AG09319 (cell line): Measurements from ENCODE around the gene ZIC1.

Experiments used
- DNase-seq: peaks from one replicate; pipeline ENCODE4 v3.0.0-alpha.2; 2010; ENCODE audit warnings: low read depth; ENCODE audit errors: extremely low read depth
- CTCF ChIP-seq: IDR thresholded peaks from 2 replicates; pipeline ENCODE4 v1.5.1; 2011; ENCODE audit warnings: low read depth, mild to moderate bottlenecking, inconsistent platforms, low read length, moderate library complexity

Gene ZIC1

DNA sequence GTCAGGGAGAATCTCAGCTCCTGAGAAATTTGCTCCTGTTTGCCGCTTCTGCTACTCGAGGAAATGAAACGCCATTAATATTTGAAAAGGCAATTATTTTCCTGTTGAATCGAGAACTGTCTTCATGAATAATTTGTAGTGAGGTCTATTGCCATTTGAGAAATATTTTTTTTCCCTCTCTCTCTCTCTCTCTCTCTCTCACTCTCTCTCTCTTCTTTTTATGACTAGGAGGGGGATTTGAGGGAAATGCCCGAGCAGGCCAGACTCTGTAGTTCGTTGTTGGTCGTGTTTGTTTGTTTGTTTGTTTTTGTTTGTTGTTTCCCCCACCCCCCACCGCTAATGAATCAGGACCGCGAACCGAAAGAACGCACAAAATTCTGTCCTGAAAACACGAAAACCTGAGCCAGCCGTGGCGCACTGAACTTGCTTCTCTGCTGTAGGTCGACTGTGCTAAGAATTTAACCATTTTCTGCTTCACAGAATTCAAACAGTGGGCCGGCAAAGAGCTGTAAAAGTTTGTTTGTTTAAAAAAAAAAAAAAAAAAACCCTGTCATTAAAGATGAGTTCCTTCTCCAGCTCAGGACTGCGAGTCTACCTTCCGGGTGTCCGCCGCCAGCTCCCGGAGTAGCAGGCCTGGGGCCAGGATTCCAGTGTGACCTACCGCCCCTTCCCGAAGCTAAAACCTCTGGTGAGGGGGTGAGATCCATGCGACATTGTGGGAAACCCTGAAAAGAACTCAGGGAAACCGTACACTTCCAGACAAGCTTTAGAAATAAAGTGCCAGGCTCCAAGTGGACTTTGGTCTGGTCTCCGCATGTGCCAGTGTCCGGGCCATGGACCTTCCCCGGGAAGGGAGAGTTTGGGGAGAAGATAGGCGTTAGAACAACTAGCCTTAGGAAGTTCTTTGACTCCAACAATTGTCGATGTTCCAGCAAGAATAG is 15.0 kb upstream of the ZIC1 start:
- no peak for TF ChIP-seq CTCF
- DNase-seq, result no peak

- no peak for DNase-seq
- no peak for TF ChIP-seq CTCF
These were observed 14.3 kb upstream of the ZIC1 start for GRCh38 chr3:147394884-147395225.

- DNase-seq, result no peak
- TF ChIP-seq CTCF, result no peak
These were observed 13.1 kb upstream of the ZIC1 start for GRCh38 chr3:147395899-147396711.

- DNase-seq, result no peak
- TF ChIP-seq CTCF, result no peak
These were observed 12.5 kb upstream of the ZIC1 start for GRCh38 chr3:147396712-147397046.

DNA sequence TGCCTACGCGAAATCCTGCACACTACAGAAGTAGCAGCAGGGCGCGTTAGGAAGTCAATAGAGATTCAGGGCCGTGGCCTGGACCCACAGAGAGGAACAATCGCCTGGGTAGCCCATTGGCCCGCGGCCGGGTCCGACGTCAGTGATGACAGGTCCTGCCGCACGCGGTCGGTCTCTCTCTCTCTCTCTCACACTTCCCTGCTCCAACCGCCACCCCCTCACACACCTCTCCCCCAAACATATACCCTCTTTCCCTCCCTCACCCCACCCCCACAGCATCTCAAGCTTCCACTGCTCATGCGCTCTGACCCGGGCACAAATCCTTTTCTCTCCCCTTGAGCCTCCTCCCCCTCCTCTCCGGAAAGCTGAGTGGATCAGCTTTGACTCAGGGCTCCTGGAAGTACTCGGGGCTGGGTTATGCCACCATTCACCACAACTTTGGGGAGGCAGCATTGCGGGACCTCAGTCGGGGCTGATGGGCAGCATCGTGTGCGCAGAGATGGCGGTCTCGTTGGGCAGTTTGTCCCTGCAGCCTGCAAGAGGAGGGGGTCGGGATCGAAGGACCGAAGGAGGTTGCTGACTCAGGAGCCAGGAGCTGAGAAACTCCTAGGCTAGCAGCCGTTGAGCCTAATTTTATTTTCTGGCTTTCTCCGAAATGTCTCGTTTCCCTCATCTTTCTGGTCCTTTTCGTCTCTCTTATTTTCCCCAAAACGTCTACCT is 11.8 kb upstream of the ZIC1 start:
- TF ChIP-seq CTCF, result no peak

DNA sequence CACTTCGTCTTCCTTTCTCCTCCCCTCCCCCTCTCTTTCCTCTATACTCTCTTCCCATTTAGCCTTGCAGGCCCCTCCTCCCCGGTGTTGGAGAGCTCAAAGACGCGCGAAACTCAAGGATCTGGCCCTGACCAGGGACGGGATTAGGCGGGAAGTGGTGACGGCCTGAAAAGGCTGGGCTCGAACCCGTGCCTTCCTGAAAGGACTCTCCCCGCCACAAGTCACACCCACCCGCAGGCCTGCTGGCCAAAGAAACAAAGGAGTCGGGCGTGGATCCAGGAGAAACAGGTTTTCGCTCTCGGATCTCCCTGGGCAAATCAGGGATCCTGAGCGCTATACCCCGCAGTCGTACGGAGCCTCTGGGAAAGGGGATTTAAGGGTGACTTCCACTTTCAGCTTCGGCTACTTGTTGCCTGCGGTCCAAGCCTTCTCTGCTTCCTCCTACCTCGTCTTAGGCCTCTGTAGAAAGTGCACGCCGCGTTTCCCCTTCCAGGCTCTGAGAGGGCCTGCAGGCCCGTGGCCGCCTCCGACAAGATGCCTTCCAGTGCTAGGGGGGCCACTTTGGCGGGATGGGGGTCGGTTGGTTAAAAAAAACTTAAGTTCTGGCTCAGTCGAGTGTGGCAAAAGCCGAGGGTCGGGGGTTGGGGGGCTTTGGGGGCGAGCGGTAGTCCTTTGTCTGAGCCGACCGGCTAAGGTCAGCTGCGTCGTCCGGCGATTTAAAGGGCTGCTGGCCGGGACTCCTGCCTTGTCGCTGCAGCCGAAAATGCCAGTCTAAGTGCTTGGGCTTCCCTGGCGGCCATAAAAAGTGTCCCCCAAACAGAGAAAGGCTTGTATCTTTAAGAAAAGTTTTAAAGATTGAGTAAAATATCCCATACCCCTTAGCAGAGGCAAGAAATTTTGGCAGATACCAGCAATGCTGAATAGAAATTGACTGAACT is 11.0 kb upstream of the ZIC1 start:
- TF ChIP-seq CTCF, result no peak
- DNase-seq, result no peak

More for the DNA sequence above, 11.8 kb upstream of the ZIC1 start:
- DNase-seq, result no peak
